Mesenchymal stem cell (in vitro differentiated cells and primary cell): ENCODE measurements around the gene RGL3.
"Not testable (repeated sequence)": the region's sequence is repeated elsewhere in the genome, so short reads cannot be mapped to it uniquely, and the experiment has no call there.

Experiments used
- DNase-seq: peaks from one replicate; pipeline ENCODE4 v3.0.0-alpha.2; 2013
- H2AFZ ChIP-seq: one replicate; pipeline ENCODE4 v1.6.1; 2013; ENCODE audit warnings: low read depth, mild to moderate bottlenecking, control low read depth, inconsistent platforms, low read length, moderate library complexity
- H2AK5ac ChIP-seq: 2 replicates; pipeline ENCODE4 v1.6.1; 2013; ENCODE audit warnings: low read length, moderate library complexity, mild to moderate bottlenecking, inconsistent platforms; ENCODE audit not compliant: severe bottlenecking
- H2BK120ac ChIP-seq: one replicate; pipeline ENCODE4 v1.6.1; 2013; ENCODE audit warnings: low read depth, mild to moderate bottlenecking, inconsistent platforms, low read length, moderate library complexity
- H2BK12ac ChIP-seq, 2 experiments: one replicate each; pipeline ENCODE4 v1.6.1; 2013; ENCODE audit warnings: inconsistent platforms in 2 of 2, low read length in 2 of 2, mild to moderate bottlenecking in 2 of 2, moderate library complexity in 2 of 2, control low read depth in 1 of 2
- H2BK15ac ChIP-seq: one replicate; pipeline ENCODE4 v1.6.1; 2013; ENCODE audit warnings: mild to moderate bottlenecking, low read depth, inconsistent platforms; ENCODE audit not compliant: poor library complexity, severe bottlenecking
- H2BK5ac ChIP-seq: 2 replicates; pipeline ENCODE4 v1.6.1; 2013; ENCODE audit warnings: low read depth, mild to moderate bottlenecking, low read length, control low read depth, inconsistent platforms; ENCODE audit not compliant: poor library complexity, severe bottlenecking
- H3K14ac ChIP-seq, 2 experiments: one replicate each; pipeline ENCODE4 v1.6.1; 2013; ENCODE audit warnings: inconsistent platforms in 2 of 2, low read length in 2 of 2, control low read depth in 1 of 2, mild to moderate bottlenecking in 1 of 2, moderate library complexity in 1 of 2
- H3K18ac ChIP-seq, 2 experiments: one replicate each; pipeline ENCODE4 v1.6.1; 2013; ENCODE audit warnings: inconsistent platforms in 2 of 2, low read length in 2 of 2, control low read depth in 1 of 2, low read depth in 1 of 2, mild to moderate bottlenecking in 1 of 2
- H3K23ac ChIP-seq, 2 experiments: one replicate each; pipeline ENCODE4 v1.6.1; 2013; ENCODE audit warnings: inconsistent platforms in 2 of 2, low read length in 2 of 2, mild to moderate bottlenecking in 2 of 2, moderate library complexity in 2 of 2, control low read depth in 1 of 2
- H3K27ac ChIP-seq: 2 replicates; pipeline ENCODE4 v1.5.1; 2013; ENCODE audit warnings: mild to moderate bottlenecking, moderate library complexity, low read length, control low read depth, inconsistent platforms; ENCODE audit not compliant: poor library complexity, severe bottlenecking
- H3K27me3 ChIP-seq, 2 experiments: 2 replicates each; pipeline versions ENCODE4 v1.6.1 to v1.7.0; 2013; ENCODE audit warnings: low read length in 2 of 2, mild to moderate bottlenecking in 2 of 2, moderate library complexity in 2 of 2, control low read depth in 1 of 2, inconsistent platforms in 1 of 2; ENCODE audit not compliant: control insufficient read depth in 1 of 2, insufficient read depth in 1 of 2
- H3K36me3 ChIP-seq, 2 experiments: 2 replicates each; pipeline versions ENCODE4 v1.6.1 to v1.7.0; 2013; ENCODE audit warnings: low read length in 2 of 2, control low read depth in 1 of 2, inconsistent platforms in 1 of 2, low read depth in 1 of 2, mild to moderate bottlenecking in 1 of 2; ENCODE audit not compliant: insufficient read depth in 2 of 2, control insufficient read depth in 1 of 2
- H3K4ac ChIP-seq, 2 experiments: one replicate each; pipeline ENCODE4 v1.6.1; 2013; ENCODE audit warnings: inconsistent platforms in 2 of 2, low read length in 2 of 2, mild to moderate bottlenecking in 2 of 2, moderate library complexity in 2 of 2, control low read depth in 1 of 2, low read depth in 1 of 2
- H3K4me1 ChIP-seq: 2 replicates; pipeline ENCODE4 v1.6.1; 2013; ENCODE audit warnings: low read depth, low read length, control low read depth; ENCODE audit not compliant: control insufficient read depth, insufficient read depth
- H3K4me2 ChIP-seq: 2 replicates; pipeline ENCODE4 v1.6.1; 2013; ENCODE audit warnings: low read length, mild to moderate bottlenecking, inconsistent platforms; ENCODE audit not compliant: poor library complexity, severe bottlenecking
- H3K4me3 ChIP-seq, 2 experiments: 2 replicates each; pipeline versions ENCODE4 v1.5.1 to v1.7.0; 2013; ENCODE audit warnings: low read length in 2 of 2, mild to moderate bottlenecking in 2 of 2, control low read depth in 1 of 2, low read depth in 1 of 2; ENCODE audit not compliant: insufficient read depth in 1 of 2
- H3K79me1 ChIP-seq: replicated peaks from 2 replicates; pipeline ENCODE4 v1.6.1; 2013; ENCODE audit warnings: mild to moderate bottlenecking, control low read depth, low read length, inconsistent platforms; ENCODE audit not compliant: poor library complexity, severe bottlenecking
- H3K9ac ChIP-seq: 2 replicates; pipeline ENCODE4 v1.7.0; 2013; ENCODE audit warnings: mild to moderate bottlenecking, low read length, moderate library complexity
- H3K9me3 ChIP-seq: 2 replicates; pipeline ENCODE4 v1.7.0; 2013; ENCODE audit warnings: mild to moderate bottlenecking, low read length; ENCODE audit not compliant: control insufficient read depth
- H4K8ac ChIP-seq: one replicate; pipeline ENCODE4 v1.6.1; 2013; ENCODE audit warnings: inconsistent platforms, mild to moderate bottlenecking, low read length, moderate library complexity
- H4K91ac ChIP-seq: one replicate; pipeline ENCODE4 v1.6.1; 2013; ENCODE audit warnings: mild to moderate bottlenecking, low read length, inconsistent platforms
- WGBS: methylation state at CpG from one replicate; pipeline ENCODE4 v1.1.7; 2013; ENCODE audit warnings: mixed read lengths; 5-methylcytosine and 5-hydroxymethylcytosine counted together

The RGL3 gene

DNA sequence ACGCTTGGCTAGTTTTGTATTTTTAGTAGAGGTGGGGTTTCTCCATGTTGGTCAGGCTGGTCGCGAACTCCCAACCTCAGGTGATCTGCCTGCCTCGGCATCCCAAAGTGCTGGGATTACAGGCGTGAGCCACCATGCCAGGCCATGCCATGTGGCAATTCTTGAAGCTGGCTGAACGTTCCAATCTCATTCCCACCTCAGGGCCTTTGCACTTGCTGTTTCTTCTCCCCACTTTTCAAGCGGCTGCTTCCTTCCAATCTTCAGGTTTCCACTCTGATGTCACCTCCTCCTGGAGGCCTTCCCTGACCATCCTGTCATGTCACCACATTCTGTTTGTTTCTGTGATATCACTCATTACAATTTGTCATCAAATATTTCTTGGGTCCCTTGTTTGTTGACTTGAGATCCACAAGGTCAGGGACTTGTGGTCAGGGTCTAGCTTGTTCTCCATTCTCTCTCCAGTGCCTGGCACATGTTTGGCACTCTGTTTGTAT is 39.2 kb downstream of the RGL3 start:
- Histone ChIP-seq H2BK5ac (no peak overlapping the region), H3K27me3 (peaks cover 14 to 15% of the 10 kb centered on the region in 2 experiments), H3K23ac (no peak overlapping the region), H4K8ac (no peak overlapping the region), H4K91ac (no peak overlapping the region), H3K4me1 (peaks cover 58% of the 10 kb centered on the region), H3K9ac (peak overlapping the region; percentile 94), H3K9me3 (no peaks in the 10 kb centered on the region), H3K18ac (no peak overlapping the region), H3K14ac (no peak overlapping the region), H2AFZ (no peak overlapping the region), H3K79me1 (peaks cover 7% of the 10 kb centered on the region), H3K4me3 (peak overlapping the region in 1 of 2 experiments; percentile 92), H2BK120ac (no peak overlapping the region), H3K4ac (no peak overlapping the region), H3K27ac (no peak overlapping the region), H3K4me2 (no peak overlapping the region), H2BK15ac (no peak overlapping the region), H2BK12ac (no peak overlapping the region), H2AK5ac (no peak overlapping the region), H3K36me3 (no peaks in the 10 kb centered on the region)
- no peak for DNase-seq
- 98% methylated on average over 7 of the region's 7 CpGs for WGBS

DNA sequence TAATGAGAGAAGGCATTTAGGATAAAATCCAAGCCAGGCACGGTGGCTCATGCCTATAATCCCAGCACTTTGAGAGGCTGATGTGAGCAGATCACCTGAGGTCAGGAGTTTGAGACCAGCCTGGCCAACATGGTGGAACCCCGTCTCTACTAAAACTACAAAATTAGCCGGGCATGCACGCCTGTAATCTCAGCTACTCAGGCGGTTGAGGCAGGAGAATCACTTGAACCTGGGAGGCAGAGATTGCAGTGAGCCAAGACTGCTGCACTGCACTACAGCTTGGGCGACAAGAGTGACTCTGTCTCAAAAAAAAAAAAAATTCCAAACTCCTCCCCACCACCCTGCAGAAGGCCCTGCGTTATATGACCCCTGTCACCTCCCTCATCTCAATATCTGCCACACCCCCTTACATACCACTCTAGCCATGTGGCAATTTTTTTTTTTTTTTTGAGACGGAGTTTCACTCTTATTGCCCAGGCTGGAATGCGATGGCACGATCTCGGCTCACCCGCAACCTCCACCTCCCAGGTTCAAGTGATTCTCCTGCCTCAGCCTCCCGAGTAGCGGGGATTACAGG is 39.8 kb downstream of the RGL3 start:
- not testable (repeated sequence) for DNase-seq, H4K91ac ChIP-seq, H3K9ac ChIP-seq, H3K14ac ChIP-seq, H3K4me2 ChIP-seq, H3K79me1 ChIP-seq, H2BK12ac ChIP-seq, H3K36me3 ChIP-seq, H3K27ac ChIP-seq, H3K18ac ChIP-seq, H2BK15ac ChIP-seq, H3K23ac ChIP-seq, H2AFZ ChIP-seq, H4K8ac ChIP-seq, H2BK120ac ChIP-seq, H2AK5ac ChIP-seq, H3K9me3 ChIP-seq, H2BK5ac ChIP-seq, H3K4me3 ChIP-seq, H3K4ac ChIP-seq
- H3K4me1 ChIP-seq: peaks cover 58% of the 10 kb centered on the region
- 91% methylated on average over 13 of the region's 14 CpGs for WGBS
- H3K27me3 ChIP-seq: peaks cover 14 to 15% of the 10 kb centered on the region in 2 experiments

DNA sequence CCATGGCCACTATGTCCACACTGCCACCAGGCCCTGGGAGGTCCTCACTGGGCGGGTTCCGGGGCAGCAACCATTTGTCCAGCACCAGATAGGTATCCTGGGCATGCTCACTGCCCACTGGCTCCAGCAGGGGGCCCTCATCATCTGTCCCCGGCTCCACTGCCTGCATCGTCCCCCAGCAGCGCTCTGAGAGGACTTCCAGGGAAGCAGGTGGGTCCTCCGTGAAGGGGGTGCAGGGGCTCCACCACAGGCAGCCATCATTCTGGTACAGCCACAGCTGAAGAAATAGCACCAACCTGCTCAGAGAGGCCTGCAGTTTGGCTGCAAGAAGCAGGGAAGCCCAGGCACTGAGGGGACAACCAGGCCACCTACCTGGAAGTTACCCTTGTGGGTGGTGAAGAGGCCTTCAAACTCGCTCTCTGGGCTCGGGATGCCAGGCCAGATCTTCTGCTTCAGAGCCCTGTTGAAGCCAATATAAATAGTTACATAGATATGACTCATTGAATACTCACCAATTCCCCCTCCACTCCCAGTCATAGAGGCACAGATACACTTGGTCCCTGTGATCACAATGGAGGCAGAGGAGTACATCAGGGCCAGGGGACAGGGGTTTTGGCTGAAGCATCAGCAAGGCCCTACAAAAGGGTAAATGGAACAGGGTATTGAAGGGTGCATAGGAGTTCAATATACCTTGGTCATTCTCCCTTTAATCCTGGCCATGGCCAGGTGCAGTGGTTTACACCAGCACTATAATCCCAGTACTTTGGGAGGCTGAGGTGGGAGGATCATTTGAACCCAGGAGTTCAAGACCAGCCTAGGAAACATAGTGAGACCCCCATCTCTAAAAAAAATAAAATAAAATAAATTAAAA is 40.6 kb downstream of the RGL3 start:
- Histone ChIP-seq H2BK15ac (no peak overlapping the region), H3K79me1 (peaks cover 7% of the 10 kb centered on the region), H3K14ac (peak overlapping the region in 1 of 2 experiments; percentile 62), H3K27ac (peak overlapping the region; percentile 69), H2BK120ac (no peak overlapping the region), H3K9me3 (no peaks in the 10 kb centered on the region), H3K4me1 (peaks cover 53% of the 10 kb centered on the region), H2BK5ac (no peak overlapping the region), H4K8ac (peak overlapping the region; percentile 38), H3K27me3 (peaks cover 11 to 15% of the 10 kb centered on the region in 2 experiments), H4K91ac (peak overlapping the region; percentile 52), H3K4me3 (peak overlapping the region in 1 of 2 experiments; percentile 55), H3K9ac (peak overlapping the region; percentile 26), H3K36me3 (no peaks in the 10 kb centered on the region), H3K4ac (peak overlapping the region in 1 of 2 experiments; percentile 44), H2AK5ac (peak overlapping the region; percentile 34), H3K18ac (peak overlapping the region in 1 of 2 experiments; percentile 69), H3K23ac (peak overlapping the region in 1 of 2 experiments; percentile 77), H2BK12ac (peak overlapping the region in 1 of 2 experiments; percentile 27), H2AFZ (no peak overlapping the region), H3K4me2 (no peak overlapping the region)
- peak; percentile 79 for DNase-seq
- WGBS: 61% methylated on average over 6 of the region's 8 CpGs

DNA sequence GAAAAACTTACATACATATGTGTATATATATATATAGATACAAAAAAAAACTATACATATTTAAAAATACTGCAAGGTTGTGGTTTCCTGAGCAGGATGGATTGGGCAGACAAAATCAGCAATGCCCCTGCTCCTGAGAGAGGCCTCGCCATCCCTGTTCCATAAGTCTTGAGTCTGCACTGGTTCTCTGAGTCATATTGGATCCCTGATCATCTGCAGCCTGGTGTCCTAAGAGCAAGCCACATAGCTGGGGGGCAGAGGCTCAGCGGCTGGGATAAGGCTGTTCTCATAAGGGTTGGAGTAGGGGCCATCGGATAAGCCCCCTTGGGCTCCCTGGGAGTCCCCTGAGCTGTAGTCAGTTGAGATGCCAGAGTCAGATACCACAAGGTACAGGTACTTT is 41.4 kb downstream of the RGL3 start:
- Histone ChIP-seq H3K23ac (no peak overlapping the region), H2BK12ac (peak overlapping the region in 1 of 2 experiments; percentile 27), H2AFZ (no peak overlapping the region), H2BK5ac (no peak overlapping the region), H2AK5ac (peak overlapping the region; percentile 8), H3K14ac (no peak overlapping the region), H2BK15ac (no peak overlapping the region), H3K18ac (peak overlapping the region in 1 of 2 experiments; percentile 69), H4K91ac (peak overlapping the region; percentile 2), H3K9ac (peak overlapping the region; percentile 26), H3K36me3 (no peaks in the 10 kb centered on the region), H3K79me1 (peaks cover 7% of the 10 kb centered on the region), H3K27me3 (peaks cover 5 to 10% of the 10 kb centered on the region in 2 experiments), H3K4me1 (peaks cover 47% of the 10 kb centered on the region), H2BK120ac (no peak overlapping the region), H3K27ac (peak overlapping the region; percentile 69), H3K4ac (peak overlapping the region in 1 of 2 experiments; percentile 40), H3K4me2 (no peak overlapping the region), H3K9me3 (no peaks in the 10 kb centered on the region), H3K4me3 (peak overlapping the region in 1 of 2 experiments; percentile 55), H4K8ac (no peak overlapping the region)
- 95% methylated on average over 3 of the region's 3 CpGs for WGBS
- peak; percentile 56 for DNase-seq
